WTC11 (cell line): ENCODE measurements around the gene PTPRN2. TPM values are rescaled to one million over a fixed set of nuclear protein-coding genes. Genes with fewer than 3 reads are reported as not detected.

Experiments
- ATAC-seq: fragments of 200-7000 bp; cut with Tn5 transposase; 2 replicates; pipeline ENCODE4 v1.10.0; 2021; ENCODE audit warnings: mild to moderate bottlenecking, moderate library complexity
- CTCF ChIA-PET: fragments of 300-600 bp; sonication (Branson Sonifier 250); formaldehyde crosslinking; loops from one replicate; lab custom pipeline; 2021; ENCODE audit warnings: antibody characterized with exemption; lab: Charles Lee
- POLR2A ChIA-PET: fragments of 350-600 bp; sonication (Branson Sonifier 250); formaldehyde crosslinking; loops from one replicate; lab custom pipeline; 2021; ENCODE audit warnings: antibody characterized with exemption; lab: Charles Lee
- DNase-seq: peaks from one replicate; pipeline ENCODE4 v3.0.0; 2021; ENCODE audit warnings: low spot score
- H3K27ac Mint-ChIP-seq: 2 replicates; pipeline ENCODE4 v1.8.0; 2021; ENCODE audit warnings: mixed read lengths
- H3K27me3 Mint-ChIP-seq: 2 replicates; pipeline ENCODE4 v1.8.0; 2021; ENCODE audit warnings: low read depth, mild to moderate bottlenecking, moderate library complexity, mixed read lengths
- H3K36me3 Mint-ChIP-seq: 2 replicates; pipeline ENCODE4 v1.8.0; 2021; ENCODE audit warnings: mixed read lengths
- H3K4me1 Mint-ChIP-seq: 2 replicates; pipeline ENCODE4 v1.8.0; 2022; ENCODE audit warnings: mixed read lengths
- H3K4me3 Mint-ChIP-seq: 2 replicates; pipeline ENCODE4 v1.8.0; 2021; ENCODE audit warnings: mild to moderate bottlenecking, moderate library complexity, mixed read lengths
- H3K9me3 Mint-ChIP-seq: 2 replicates; pipeline ENCODE4 v1.8.0; 2021; ENCODE audit warnings: mixed read lengths
- CREM ChIP-seq: sonication (generic); formaldehyde crosslinking; IDR thresholded peaks from 2 replicates; pipeline ENCODE4 v1.8.1; 2022; ENCODE audit warnings: mild to moderate bottlenecking, missing genetic modification reagents, moderate library complexity
- ETV6 ChIP-seq: sonication (generic); formaldehyde crosslinking; IDR thresholded peaks from 2 replicates; pipeline ENCODE4 v1.8.1; 2022; ENCODE audit warnings: mild to moderate bottlenecking, missing genetic modification reagents
- FOXJ3 ChIP-seq: sonication (generic); formaldehyde crosslinking; IDR thresholded peaks from 2 replicates; pipeline ENCODE4 v1.9.0; 2021; ENCODE audit warnings: missing genetic modification reagents, mild to moderate bottlenecking, borderline replicate concordance
- FOXP4 ChIP-seq: sonication (generic); formaldehyde crosslinking; IDR thresholded peaks from 2 replicates; pipeline ENCODE4 v1.8.0; 2022; ENCODE audit warnings: mild to moderate bottlenecking, missing genetic modification reagents
- GRHL2 ChIP-seq: fragments of 250-450 bp; sonication (Bioruptor Pico); IDR thresholded peaks from 2 replicates; pipeline ENCODE4 v1.8.0; 2022; ENCODE audit warnings: mild to moderate bottlenecking, moderate library complexity; ENCODE audit not compliant: insufficient replicate concordance, severe bottlenecking
- IRF1 ChIP-seq: sonication (generic); formaldehyde crosslinking; IDR thresholded peaks from 2 replicates; pipeline ENCODE4 v1.8.0; 2023; ENCODE audit warnings: missing genetic modification reagents
- JAZF1 ChIP-seq: fragments of 250-450 bp; sonication (Bioruptor Pico); IDR thresholded peaks from 2 replicates; pipeline ENCODE4 v1.9.0; 2021; ENCODE audit warnings: moderate library complexity, mild to moderate bottlenecking, inconsistent platforms
- JUN ChIP-seq: sonication (generic); formaldehyde crosslinking; IDR thresholded peaks from 2 replicates; pipeline ENCODE4 v1.8.0; 2023; ENCODE audit warnings: mild to moderate bottlenecking, missing genetic modification reagents
- SMAD4 ChIP-seq: sonication (generic); formaldehyde crosslinking; IDR thresholded peaks from 2 replicates; pipeline ENCODE4 v1.8.0; 2022; ENCODE audit warnings: mild to moderate bottlenecking, missing genetic modification reagents
- SP1 ChIP-seq: sonication (generic); formaldehyde crosslinking; conservative IDR thresholded peaks from 2 replicates; pipeline ENCODE4 v1.8.1; 2022; ENCODE audit warnings: missing genetic modification reagents
- TP53 ChIP-seq: sonication (generic); formaldehyde crosslinking; IDR thresholded peaks from 2 replicates; pipeline ENCODE4 v1.8.1; 2023; ENCODE audit warnings: mild to moderate bottlenecking, missing genetic modification reagents
- ZNF121 ChIP-seq: sonication (generic); formaldehyde crosslinking; IDR thresholded peaks from 2 replicates; pipeline ENCODE4 v1.8.0; 2023; ENCODE audit warnings: missing genetic modification reagents
- ZNF532 ChIP-seq: fragments of 250-450 bp; sonication (Bioruptor Pico); IDR thresholded peaks from 2 replicates; pipeline ENCODE4 v1.9.0; 2021; ENCODE audit warnings: mild to moderate bottlenecking, borderline replicate concordance
- total RNA-seq: library from RNA; stranded (reverse); gene quantifications from 3 replicates; pipeline ENCODE4 v1.2.3, GENCODE V29; 2021
- TF ChIP-seq, protein P1 (sequence below): sonication (generic); formaldehyde crosslinking; IDR thresholded peaks from 2 replicates; pipeline ENCODE4 v1.8.0; 2023; ENCODE audit warnings: mild to moderate bottlenecking, missing genetic modification reagents
- TF ChIP-seq, protein P2 (sequence below): sonication (generic); formaldehyde crosslinking; IDR thresholded peaks from 2 replicates; pipeline ENCODE4 v1.8.0; 2022; ENCODE audit warnings: mild to moderate bottlenecking, missing genetic modification reagents
- TF ChIP-seq, protein P3 (sequence below): fragments of 250-450 bp; sonication (Bioruptor Pico); IDR thresholded peaks from 2 replicates; pipeline ENCODE4 v2.1.2; 2022; ENCODE audit warnings: mild to moderate bottlenecking, moderate library complexity
- TF ChIP-seq, protein P4 (sequence below): fragments of 250-450 bp; sonication (Bioruptor Pico); IDR thresholded peaks from 2 replicates; pipeline ENCODE4 v1.9.0; 2021; ENCODE audit warnings: moderate library complexity, mild to moderate bottlenecking, inconsistent platforms, borderline replicate concordance

PTPRN2 gene
- total RNA-seq, 1 experiment from 2014 or later = 4.7 TPM

- peaks cover 43% of the 10 kb centered on the region for H3K36me3 Mint-ChIP-seq
- CTCF ChIA-PET = interaction anchor here (1.3 kb wide), 1 partner anchor 28 kb away, joined by 3 read pairs; no protein-coding TSS in a partner anchor
- TF ChIP-seq SMAD4 (CRISPR knock-in tag) (no peak), ZNF532 (no peak), JUN (CRISPR knock-in tag) (no peak), FOXP4 (CRISPR knock-in tag) (no peak), JAZF1 (no peak), ZNF121 (CRISPR knock-in tag) (no peak), FOXJ3 (CRISPR knock-in tag) (no peak), TP53 (CRISPR knock-in tag) (no peak)
- TF ChIP-seq, protein P1, sequence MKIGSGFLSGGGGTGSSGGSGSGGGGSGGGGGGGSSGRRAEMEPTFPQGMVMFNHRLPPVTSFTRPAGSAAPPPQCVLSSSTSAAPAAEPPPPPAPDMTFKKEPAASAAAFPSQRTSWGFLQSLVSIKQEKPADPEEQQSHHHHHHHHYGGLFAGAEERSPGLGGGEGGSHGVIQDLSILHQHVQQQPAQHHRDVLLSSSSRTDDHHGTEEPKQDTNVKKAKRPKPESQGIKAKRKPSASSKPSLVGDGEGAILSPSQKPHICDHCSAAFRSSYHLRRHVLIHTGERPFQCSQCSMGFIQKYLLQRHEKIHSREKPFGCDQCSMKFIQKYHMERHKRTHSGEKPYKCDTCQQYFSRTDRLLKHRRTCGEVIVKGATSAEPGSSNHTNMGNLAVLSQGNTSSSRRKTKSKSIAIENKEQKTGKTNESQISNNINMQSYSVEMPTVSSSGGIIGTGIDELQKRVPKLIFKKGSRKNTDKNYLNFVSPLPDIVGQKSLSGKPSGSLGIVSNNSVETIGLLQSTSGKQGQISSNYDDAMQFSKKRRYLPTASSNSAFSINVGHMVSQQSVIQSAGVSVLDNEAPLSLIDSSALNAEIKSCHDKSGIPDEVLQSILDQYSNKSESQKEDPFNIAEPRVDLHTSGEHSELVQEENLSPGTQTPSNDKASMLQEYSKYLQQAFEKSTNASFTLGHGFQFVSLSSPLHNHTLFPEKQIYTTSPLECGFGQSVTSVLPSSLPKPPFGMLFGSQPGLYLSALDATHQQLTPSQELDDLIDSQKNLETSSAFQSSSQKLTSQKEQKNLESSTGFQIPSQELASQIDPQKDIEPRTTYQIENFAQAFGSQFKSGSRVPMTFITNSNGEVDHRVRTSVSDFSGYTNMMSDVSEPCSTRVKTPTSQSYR (CRISPR knock-in tag) = no peak
- TF ChIP-seq, protein P2, sequence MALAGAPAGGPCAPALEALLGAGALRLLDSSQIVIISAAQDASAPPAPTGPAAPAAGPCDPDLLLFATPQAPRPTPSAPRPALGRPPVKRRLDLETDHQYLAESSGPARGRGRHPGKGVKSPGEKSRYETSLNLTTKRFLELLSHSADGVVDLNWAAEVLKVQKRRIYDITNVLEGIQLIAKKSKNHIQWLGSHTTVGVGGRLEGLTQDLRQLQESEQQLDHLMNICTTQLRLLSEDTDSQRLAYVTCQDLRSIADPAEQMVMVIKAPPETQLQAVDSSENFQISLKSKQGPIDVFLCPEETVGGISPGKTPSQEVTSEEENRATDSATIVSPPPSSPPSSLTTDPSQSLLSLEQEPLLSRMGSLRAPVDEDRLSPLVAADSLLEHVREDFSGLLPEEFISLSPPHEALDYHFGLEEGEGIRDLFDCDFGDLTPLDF = no peak
- TF ChIP-seq, protein P3, sequence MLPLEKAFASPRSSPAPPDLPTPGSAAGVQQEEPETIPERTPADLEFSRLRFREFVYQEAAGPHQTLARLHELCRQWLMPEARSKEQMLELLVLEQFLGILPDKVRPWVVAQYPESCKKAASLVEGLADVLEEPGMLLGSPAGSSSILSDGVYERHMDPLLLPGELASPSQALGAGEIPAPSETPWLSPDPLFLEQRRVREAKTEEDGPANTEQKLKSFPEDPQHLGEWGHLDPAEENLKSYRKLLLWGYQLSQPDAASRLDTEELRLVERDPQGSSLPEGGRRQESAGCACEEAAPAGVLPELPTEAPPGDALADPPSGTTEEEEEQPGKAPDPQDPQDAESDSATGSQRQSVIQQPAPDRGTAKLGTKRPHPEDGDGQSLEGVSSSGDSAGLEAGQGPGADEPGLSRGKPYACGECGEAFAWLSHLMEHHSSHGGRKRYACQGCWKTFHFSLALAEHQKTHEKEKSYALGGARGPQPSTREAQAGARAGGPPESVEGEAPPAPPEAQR (CRISPR knock-in tag) = no peak
- peaks cover 50% of the 10 kb centered on the region for H3K9me3 Mint-ChIP-seq
- H3K27me3 Mint-ChIP-seq = peaks cover 9% of the 10 kb centered on the region
- no peak overlapping the region for H3K4me3 Mint-ChIP-seq
- POLR2A ChIA-PET = no interaction called here
- H3K27ac Mint-ChIP-seq = no peak overlapping the region
- peaks cover 29% of the 10 kb centered on the region for H3K4me1 Mint-ChIP-seq
- ATAC-seq = no peak
- no peak for DNase-seq
Observed at GRCh38 chr7:158328376-158329013, 259.1 kb downstream of the PTPRN2 start.

DNA sequence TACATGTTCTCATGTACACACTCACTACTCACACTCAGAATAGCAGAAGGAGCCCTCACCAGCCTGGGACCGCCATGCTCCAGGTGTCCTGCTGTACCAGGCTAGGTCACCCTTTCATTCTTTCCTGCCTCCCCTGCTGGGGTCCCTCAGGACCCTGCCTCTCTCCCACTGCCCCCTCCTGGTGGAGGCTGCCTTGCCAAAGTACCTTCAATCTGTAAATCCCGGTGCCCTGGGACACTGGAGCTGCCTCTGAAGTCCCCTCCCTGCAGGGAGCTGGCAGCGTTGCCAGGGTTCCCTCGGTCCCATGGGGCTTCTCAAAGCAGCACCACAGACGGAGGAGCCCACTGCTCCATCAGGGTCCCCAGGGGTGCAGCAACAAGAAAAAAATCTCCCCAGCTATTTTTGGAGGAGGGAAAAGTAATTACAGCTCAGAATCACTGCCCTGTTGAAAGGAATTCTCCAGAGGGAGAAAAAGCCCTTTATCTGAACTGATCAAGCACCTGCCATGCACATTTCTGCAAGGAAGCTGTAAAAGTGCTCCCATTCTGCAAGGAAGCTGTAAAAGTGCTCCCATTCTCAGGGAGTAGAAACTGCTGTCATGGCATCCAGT, 259.9 kb downstream of the PTPRN2 start:
- peaks cover 29% of the 10 kb centered on the region for H3K4me1 Mint-ChIP-seq
- peaks cover 6% of the 10 kb centered on the region for H3K27me3 Mint-ChIP-seq
- POLR2A ChIA-PET = no interaction called here
- ATAC-seq (no peak), DNase-seq (no peak)
- H3K27ac Mint-ChIP-seq = peak overlapping the region; percentile 28; the same call in 1 of the 2 replicates
- CTCF ChIA-PET = interaction anchor here (1.3 kb wide), 1 partner anchor 29 kb away, joined by 3 read pairs; no protein-coding TSS in a partner anchor
- H3K4me3 Mint-ChIP-seq = no peak overlapping the region
- H3K9me3 Mint-ChIP-seq = peaks cover 42% of the 10 kb centered on the region
- H3K36me3 Mint-ChIP-seq = peaks cover 38% of the 10 kb centered on the region
- no peak for TF ChIP-seq ETV6 (CRISPR knock-in tag)
- no peak for TF ChIP-seq CREM (CRISPR knock-in tag)
- TF ChIP-seq, protein P4, sequence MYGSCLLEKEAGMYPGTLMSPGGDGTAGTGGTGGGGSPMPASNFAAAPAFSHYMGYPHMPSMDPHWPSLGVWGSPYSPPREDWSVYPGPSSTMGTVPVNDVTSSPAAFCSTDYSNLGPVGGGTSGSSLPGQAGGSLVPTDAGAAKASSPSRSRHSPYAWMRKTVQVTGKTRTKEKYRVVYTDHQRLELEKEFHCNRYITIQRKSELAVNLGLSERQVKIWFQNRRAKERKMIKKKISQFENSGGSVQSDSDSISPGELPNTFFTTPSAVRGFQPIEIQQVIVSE (CRISPR knock-in tag) = no peak
- TF ChIP-seq GRHL2 (CRISPR knock-in tag) = no peak
- no peak for TF ChIP-seq IRF1 (CRISPR knock-in tag)
- TF ChIP-seq SP1 (CRISPR knock-in tag) = no peak
